DND-41 (cell line): ENCODE data around the gene TUFT1.

Experiments
- CTCF ChIP-seq: IDR thresholded peaks from 2 replicates; pipeline ENCODE4 v1.5.1; 2012; ENCODE audit warnings: borderline replicate concordance, low read length, moderate library complexity, mild to moderate bottlenecking; ENCODE audit not compliant: poor library complexity, severe bottlenecking; ENCODE audit errors: extremely low read depth
- EZH2 ChIP-seq: IDR thresholded peaks from 3 replicates; pipeline ENCODE4 v1.6.1; 2012; ENCODE audit warnings: borderline replicate concordance, low read depth, mild to moderate bottlenecking, moderate library complexity, low read length, inconsistent platforms; ENCODE audit not compliant: severe bottlenecking

GRCh38 chr1:151606384-151606783 is 66.3 kb downstream of the TUFT1 start:
- TF ChIP-seq CTCF: no peak
- TF ChIP-seq EZH2: no peak
